Breast epithelium (tissue), 3 donors: ENCODE results near the gene ABLIM2.

Experiments used
- POLR2A ChIP-seq: fragments of 450-650 bp; IDR thresholded peaks from one replicate; pipeline ENCODE4 v1.6.1; 2016; ENCODE audit warnings: antibody characterized with exemption, mild to moderate bottlenecking, moderate library complexity
- POLR2AphosphoS5 ChIP-seq, 3 donors: sonication (generic); formaldehyde crosslinking; IDR thresholded peaks; one replicate each; pipeline ENCODE4 v1.6.1; 2017; ENCODE audit warnings: antibody characterized with exemption in 3 of 3
- TF ChIP-seq, protein P1 (sequence below), 3 donors: fragments of 450-650 bp; IDR thresholded peaks; one replicate each; pipeline ENCODE4 v1.5.1; 2016 to 2017; ENCODE audit warnings: antibody characterized with exemption in 3 of 3, mild to moderate bottlenecking in 3 of 3, moderate library complexity in 3 of 3

DNA sequence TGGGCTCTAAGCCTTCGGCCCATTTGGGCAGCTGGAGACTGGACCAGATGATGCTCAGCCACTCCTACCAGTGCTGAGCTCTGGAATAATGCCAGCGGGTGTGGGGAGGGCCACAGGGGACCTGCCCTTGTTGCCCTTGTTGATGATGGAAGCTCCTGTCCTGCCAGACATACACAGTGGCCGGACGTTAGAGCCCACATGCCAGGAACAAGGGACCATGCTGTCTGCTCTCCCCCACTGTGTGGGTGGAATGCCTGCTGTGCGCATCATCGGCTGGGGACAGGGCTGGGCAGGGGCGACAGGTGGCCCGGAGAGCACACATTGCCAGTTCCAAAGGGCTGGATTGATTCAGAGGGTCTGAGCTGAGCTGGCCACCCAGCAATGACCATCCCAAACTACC, 2.0 kb downstream of the ABLIM2 start:
- TF ChIP-seq, protein P1, sequence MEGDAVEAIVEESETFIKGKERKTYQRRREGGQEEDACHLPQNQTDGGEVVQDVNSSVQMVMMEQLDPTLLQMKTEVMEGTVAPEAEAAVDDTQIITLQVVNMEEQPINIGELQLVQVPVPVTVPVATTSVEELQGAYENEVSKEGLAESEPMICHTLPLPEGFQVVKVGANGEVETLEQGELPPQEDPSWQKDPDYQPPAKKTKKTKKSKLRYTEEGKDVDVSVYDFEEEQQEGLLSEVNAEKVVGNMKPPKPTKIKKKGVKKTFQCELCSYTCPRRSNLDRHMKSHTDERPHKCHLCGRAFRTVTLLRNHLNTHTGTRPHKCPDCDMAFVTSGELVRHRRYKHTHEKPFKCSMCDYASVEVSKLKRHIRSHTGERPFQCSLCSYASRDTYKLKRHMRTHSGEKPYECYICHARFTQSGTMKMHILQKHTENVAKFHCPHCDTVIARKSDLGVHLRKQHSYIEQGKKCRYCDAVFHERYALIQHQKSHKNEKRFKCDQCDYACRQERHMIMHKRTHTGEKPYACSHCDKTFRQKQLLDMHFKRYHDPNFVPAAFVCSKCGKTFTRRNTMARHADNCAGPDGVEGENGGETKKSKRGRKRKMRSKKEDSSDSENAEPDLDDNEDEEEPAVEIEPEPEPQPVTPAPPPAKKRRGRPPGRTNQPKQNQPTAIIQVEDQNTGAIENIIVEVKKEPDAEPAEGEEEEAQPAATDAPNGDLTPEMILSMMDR (IDR thresholded peaks at IDR 0.05), result no peak
- TF ChIP-seq POLR2A (no peak), POLR2AphosphoS5 (IDR thresholded peaks at IDR 0.05) (peak in 1 of 3 donors; percentile 15)
